Measurements from ENCODE around the gene RHBDD3. TPM values are rescaled to one million over a fixed set of nuclear protein-coding genes. Genes with fewer than 3 reads are reported as not detected.

Gene RHBDD3
- total RNA-seq, 3 donors from 2014 or later (not counting 1 experiment from before 2014, with no cell fraction given), result 16.6 to 20.9 (median 17.9) TPM

DNA sequence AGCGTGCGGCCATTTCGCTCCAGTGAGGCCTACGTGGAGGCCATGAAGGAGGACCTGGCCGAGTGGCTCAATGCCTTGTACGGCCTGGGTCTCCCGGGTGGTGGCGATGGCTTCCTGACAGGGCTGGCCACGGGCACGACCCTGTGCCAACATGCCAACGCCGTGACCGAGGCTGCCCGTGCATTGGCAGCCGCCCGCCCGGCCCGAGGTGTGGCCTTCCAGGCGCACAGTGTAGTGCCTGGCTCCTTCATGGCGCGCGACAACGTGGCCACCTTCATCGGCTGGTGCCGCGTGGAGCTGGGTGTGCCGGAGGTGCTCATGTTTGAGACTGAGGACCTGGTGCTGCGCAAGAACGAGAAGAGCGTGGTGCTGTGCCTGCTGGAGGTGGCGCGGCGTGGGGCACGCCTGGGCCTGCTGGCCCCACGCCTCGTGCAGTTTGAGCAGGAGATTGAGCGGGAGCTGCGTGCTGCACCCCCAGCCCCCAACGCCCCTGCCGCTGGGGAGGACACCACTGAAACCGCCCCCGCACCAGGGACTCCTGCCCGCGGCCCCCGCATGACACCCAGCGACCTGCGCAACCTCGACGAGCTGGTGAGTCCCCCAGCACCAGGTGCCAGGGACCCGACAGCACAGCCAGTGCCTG, 40.5 kb upstream of the RHBDD3 start:
- intact Hi-C loops (cut with micrococcal nuclease), result no loop called here
- peaks cover 0 to 19% of the 10 kb centered on the region in 2 donors for H3K4me1 Mint-ChIP-seq
- no peak overlapping the region for H3K27ac ChIP-seq (ENCODE audit: low read length)
- WGBS (ENCODE audit: insufficient coverage), result 90% methylated on average over 50 of the region's 50 CpGs
- no peaks in the 10 kb centered on the region for H3K36me3 ChIP-seq (ENCODE audit: control insufficient read depth, insufficient read depth, low read length)
- TF ChIP-seq, protein P1, sequence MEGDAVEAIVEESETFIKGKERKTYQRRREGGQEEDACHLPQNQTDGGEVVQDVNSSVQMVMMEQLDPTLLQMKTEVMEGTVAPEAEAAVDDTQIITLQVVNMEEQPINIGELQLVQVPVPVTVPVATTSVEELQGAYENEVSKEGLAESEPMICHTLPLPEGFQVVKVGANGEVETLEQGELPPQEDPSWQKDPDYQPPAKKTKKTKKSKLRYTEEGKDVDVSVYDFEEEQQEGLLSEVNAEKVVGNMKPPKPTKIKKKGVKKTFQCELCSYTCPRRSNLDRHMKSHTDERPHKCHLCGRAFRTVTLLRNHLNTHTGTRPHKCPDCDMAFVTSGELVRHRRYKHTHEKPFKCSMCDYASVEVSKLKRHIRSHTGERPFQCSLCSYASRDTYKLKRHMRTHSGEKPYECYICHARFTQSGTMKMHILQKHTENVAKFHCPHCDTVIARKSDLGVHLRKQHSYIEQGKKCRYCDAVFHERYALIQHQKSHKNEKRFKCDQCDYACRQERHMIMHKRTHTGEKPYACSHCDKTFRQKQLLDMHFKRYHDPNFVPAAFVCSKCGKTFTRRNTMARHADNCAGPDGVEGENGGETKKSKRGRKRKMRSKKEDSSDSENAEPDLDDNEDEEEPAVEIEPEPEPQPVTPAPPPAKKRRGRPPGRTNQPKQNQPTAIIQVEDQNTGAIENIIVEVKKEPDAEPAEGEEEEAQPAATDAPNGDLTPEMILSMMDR (IDR thresholded peaks at IDR 0.05), result no peak
- ATAC-seq, result no peak
- no peaks in the 10 kb centered on the region for H3K9me3 ChIP-seq (ENCODE audit: control insufficient read depth, insufficient read depth, low read length)
- peak overlapping the region; percentile 25 for H3K4me3 Mint-ChIP-seq
- H3K27me3 Mint-ChIP-seq (ENCODE audit: low read depth in 2 of 2), result peaks cover 8 to 35% of the 10 kb centered on the region in 2 donors
- H3K27me3 ChIP-seq (ENCODE audit: control insufficient read depth, insufficient read depth, low read length), result peaks cover 21% of the 10 kb centered on the region
- H3K4me3 ChIP-seq (ENCODE audit: low read length), result no peak overlapping the region
- DNase-seq, result no peak
- H3K4me1 ChIP-seq (ENCODE audit: control insufficient read depth, insufficient read depth, low read length), result peaks cover 32% of the 10 kb centered on the region
- no peak overlapping the region for H3K27ac Mint-ChIP-seq
- no peaks in the 10 kb centered on the region for H3K9me3 Mint-ChIP-seq
- no peaks in the 10 kb centered on the region for H3K36me3 Mint-ChIP-seq

DNA sequence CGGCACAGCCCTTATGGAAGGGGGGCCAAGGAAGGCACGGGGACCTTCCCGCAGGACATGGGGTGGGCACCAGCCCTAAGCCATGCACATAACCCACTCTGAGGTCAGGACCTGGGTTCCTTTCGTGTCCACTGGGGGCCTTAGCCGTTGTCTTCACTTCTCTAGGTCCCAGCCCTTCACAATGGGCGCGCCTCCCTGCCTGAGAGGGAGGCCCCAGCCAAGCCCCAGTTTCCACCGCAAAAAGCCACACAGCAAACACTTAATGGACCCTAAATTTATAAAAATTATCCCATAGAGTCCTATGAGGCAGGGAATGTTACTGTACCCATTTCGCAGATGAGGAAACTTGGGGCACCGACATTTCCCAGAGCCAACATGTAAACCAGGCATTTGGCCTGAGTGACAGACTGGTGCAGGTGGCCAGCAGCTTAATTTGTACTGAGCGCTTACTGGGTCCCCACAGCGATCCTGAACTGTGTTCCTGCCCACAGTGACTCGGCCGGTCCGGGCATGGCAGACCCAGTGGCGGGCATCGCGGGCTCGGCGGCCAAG, 39.9 kb upstream of the RHBDD3 start:
- peaks cover 20% of the 10 kb centered on the region for H3K27me3 ChIP-seq (ENCODE audit: control insufficient read depth, insufficient read depth, low read length)
- intact Hi-C loops (cut with micrococcal nuclease), result loop anchor here (1.0 kb wide), 1 partner anchor 19 kb away; no protein-coding TSS in a partner anchor
- Mint-ChIP-seq H3K4me3 (peak overlapping the region; percentile 84), H3K4me1 (peaks cover 0 to 16% of the 10 kb centered on the region in 2 donors), H3K36me3 (no peaks in the 10 kb centered on the region), H3K27me3 (ENCODE audit: low read depth in 2 of 2) (peaks cover 7 to 33% of the 10 kb centered on the region in 2 donors), H3K27ac (no peak overlapping the region), H3K9me3 (no peaks in the 10 kb centered on the region)
- H3K27ac ChIP-seq (ENCODE audit: low read length), result no peak overlapping the region
- H3K36me3 ChIP-seq (ENCODE audit: control insufficient read depth, insufficient read depth, low read length), result no peaks in the 10 kb centered on the region
- ATAC-seq (no peak), DNase-seq (no peak)
- H3K4me3 ChIP-seq (ENCODE audit: low read length), result no peak overlapping the region
- peaks cover 32% of the 10 kb centered on the region for H3K4me1 ChIP-seq (ENCODE audit: control insufficient read depth, insufficient read depth, low read length)
- WGBS (ENCODE audit: insufficient coverage), result 89% methylated on average over 20 of the region's 20 CpGs
- H3K9me3 ChIP-seq (ENCODE audit: control insufficient read depth, insufficient read depth, low read length), result no peaks in the 10 kb centered on the region
- TF ChIP-seq, protein P1 (IDR thresholded peaks at IDR 0.05), result no peak

DNA sequence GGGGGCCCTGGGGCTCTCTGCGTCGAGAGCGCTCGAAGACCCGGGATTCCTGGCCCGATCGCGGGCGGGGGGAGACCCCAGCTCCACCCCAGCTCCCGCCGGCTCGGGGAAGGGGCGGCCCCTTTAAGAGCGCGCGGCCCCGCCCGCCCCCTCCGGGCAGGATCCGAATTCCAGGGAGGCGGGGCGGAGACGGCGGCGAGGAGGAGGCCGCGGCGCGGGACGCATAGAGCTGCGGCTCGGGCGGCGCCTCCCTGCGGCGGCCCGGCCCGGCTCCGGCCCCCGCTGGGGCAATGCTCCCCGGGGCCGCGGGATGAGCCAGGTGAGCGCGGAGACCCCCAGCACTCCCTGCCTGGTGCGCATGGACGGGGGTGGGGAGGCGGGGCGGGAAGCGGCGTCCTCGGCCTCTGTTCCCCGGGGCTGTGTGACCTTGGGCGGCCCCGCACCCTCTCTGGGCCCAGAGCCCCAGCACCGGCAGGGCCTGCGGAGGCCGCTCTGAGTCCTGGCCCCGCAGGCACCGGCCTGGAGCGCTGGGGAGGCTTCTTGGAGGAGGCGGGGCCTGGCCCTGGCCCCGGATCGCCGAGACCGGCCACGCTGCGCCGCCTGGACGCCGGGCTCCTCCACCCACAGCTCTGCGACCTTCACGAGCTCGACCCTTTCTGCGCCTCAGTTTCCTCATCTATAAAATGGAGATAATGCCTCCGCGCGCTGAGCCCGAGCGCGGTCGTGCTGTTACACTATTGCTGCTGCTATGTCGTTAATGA, 39.2 kb upstream of the RHBDD3 start:
- Histone ChIP-seq H3K36me3 (ENCODE audit: control insufficient read depth, insufficient read depth, low read length) (no peaks in the 10 kb centered on the region), H3K9me3 (ENCODE audit: control insufficient read depth, insufficient read depth, low read length) (no peaks in the 10 kb centered on the region), H3K27me3 (ENCODE audit: control insufficient read depth, insufficient read depth, low read length) (peaks cover 13% of the 10 kb centered on the region), H3K27ac (ENCODE audit: low read length) (no peak overlapping the region), H3K4me1 (ENCODE audit: control insufficient read depth, insufficient read depth, low read length) (peaks cover 32% of the 10 kb centered on the region), H3K4me3 (ENCODE audit: low read length) (peak overlapping the region; percentile 46)
- Mint-ChIP-seq H3K36me3 (no peaks in the 10 kb centered on the region), H3K4me1 (peaks cover 0 to 16% of the 10 kb centered on the region in 2 donors), H3K9me3 (no peaks in the 10 kb centered on the region), H3K27ac (peak overlapping the region in 1 of 2 donors; percentile 45), H3K4me3 (peak overlapping the region; percentile 84), H3K27me3 (ENCODE audit: low read depth in 2 of 2) (peaks cover under 1 to 29% of the 10 kb centered on the region in 2 donors)
- DNase-seq (peak in 1 of 2 donors; percentile 52), ATAC-seq (peak in 2 of 3 donors; percentile 22 to 46)
- 18% methylated on average over 83 of the region's 83 CpGs for WGBS (ENCODE audit: insufficient coverage)
- intact Hi-C loops (cut with micrococcal nuclease), result loop anchor here (1.0 kb wide), 1 partner anchor 19 kb away; no protein-coding TSS in a partner anchor
- TF ChIP-seq, protein P1 (IDR thresholded peaks at IDR 0.05), result no peak
